ENCODE results near the gene ERFL.
"Not testable (repeated sequence)": the region's sequence is repeated elsewhere in the genome, so short reads cannot be mapped to it uniquely, and the experiment has no call there.

The ERFL gene

DNA sequence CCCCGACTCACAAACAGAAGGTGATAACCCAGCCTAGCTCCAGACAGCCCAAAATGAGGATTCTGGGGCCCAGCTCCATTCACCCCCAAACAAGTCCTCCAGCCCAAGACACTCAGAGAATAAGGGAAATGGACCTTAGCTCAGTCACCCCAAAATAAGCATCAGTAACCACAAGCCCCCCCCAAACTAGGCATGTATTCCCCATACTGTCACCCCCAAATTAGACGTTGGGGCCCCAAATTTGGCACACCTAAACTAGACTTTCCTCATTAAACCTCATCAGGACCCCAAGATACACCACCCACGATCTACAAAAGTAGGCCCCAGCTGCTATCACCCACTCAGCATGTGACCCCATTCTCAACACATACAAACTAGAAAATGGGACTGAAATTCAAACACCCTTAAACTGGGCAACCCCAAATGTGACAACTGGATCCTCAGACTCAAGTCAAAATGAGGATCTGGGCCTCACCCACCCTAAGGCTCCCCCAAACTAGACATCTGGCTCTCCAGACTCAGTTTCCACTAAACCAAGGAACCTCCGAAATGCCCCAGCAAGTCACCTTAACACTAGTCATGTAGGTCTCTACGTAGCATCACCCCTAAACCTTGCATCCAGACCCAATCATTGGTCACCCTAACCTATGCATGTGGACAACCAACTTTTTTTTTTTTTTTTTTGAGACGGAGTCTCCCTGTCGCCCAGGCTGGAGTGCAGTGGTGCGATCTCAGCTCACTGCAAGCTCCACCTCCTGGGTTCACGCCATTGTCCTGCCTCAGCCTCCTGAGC lies 13.4 kb upstream of the ERFL start:
- no peak for DNase-seq

DNA sequence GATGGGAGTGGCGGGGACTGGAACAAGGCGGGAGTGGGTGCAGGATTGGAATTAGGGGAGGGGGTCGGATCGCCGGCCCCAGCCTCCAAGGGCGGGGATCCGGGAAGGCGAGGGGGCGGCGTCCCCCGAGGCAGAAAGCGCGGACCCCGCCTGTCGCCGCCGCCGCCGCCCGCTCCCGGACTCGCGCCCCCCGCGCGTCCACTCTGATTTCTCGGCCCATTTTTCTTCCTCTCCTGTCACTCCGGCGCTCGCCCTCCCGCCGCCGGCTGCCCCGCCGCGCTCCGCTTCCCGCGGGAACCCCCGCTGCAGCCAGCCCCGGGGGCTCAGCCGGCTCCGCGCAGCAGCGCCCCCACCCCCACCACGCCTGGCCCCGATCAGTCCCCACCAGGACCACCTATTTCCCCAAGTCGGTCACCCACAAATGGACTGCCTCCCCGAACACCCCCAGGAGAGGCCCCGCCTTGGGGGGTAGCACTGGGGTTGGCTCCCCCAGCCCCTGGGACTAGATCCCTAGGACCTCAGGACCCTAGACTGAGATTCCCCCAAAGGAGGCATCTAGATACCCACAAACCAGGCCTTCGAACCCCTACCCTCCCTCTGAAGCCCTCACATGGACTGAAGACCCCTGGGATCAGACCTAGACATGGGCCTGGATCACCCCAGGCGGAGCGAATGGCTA lies 12.6 kb upstream of the ERFL start:
- DNase-seq = no peak

DNA sequence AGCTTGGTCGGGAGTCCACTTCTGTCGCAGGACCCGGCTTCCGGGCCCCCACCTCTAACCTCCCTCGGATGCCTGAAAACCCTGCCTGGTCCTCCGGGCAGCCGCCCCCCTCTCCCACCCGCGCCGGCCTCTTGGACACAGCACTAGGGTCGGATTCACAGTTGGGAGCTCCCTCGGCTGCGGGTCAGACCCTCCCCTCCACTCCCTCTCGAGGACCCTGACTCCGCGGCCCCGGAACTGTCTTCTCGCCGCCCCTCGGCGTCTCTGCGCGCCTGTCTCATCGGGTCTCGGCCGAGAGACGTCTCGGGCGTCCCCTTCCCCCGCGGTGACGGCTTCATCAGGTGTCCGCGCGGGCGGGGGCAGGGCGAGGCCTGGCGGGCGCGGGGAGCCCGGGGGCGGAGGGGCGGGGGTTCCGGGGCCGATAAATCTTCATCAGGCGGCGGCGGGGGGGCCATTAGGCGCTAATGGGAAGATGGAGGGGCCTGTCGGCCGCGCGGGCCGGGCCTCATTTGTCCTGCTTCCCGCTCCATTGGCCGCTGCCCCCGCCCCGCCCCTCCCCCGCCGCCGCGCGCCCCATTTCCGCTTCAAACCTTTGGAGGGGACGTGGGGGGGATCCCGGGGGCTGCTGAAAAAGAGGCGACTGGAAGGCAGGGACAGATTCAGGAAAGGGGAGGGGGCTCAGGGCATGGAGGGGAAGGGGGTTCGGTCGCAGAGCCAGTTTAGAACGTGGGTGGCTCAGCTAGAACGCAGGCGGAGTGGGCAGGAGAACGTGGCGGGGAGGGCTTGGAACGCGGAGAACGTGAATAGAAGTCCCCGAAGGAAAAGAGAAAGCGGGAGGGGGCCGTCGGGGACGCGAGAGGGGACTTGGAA lies 11.8 kb upstream of the ERFL start:
- DNase-seq = peak; percentile 59

DNA sequence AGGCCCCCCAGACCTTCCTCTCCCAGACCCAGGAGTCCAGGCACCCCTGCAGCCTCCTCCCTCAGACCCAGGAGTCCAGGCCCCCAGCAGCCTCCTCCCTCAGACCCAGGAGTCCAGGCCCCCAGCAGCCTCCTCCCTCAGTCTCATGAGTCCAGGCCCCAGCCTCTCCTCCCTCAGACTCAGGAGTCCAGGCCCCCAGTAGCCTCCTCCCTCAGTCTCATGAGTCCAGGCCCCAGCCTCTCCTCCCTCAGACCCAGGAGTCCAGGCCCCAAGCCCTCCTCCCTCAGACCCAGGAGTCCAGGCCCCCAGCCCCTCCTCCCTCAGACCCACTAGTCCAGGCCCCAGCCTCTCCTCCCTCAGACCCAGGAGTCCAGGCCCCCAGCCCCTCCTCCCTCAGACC lies 11.0 kb upstream of the ERFL start:
- DNase-seq = not testable (repeated sequence)

DNA sequence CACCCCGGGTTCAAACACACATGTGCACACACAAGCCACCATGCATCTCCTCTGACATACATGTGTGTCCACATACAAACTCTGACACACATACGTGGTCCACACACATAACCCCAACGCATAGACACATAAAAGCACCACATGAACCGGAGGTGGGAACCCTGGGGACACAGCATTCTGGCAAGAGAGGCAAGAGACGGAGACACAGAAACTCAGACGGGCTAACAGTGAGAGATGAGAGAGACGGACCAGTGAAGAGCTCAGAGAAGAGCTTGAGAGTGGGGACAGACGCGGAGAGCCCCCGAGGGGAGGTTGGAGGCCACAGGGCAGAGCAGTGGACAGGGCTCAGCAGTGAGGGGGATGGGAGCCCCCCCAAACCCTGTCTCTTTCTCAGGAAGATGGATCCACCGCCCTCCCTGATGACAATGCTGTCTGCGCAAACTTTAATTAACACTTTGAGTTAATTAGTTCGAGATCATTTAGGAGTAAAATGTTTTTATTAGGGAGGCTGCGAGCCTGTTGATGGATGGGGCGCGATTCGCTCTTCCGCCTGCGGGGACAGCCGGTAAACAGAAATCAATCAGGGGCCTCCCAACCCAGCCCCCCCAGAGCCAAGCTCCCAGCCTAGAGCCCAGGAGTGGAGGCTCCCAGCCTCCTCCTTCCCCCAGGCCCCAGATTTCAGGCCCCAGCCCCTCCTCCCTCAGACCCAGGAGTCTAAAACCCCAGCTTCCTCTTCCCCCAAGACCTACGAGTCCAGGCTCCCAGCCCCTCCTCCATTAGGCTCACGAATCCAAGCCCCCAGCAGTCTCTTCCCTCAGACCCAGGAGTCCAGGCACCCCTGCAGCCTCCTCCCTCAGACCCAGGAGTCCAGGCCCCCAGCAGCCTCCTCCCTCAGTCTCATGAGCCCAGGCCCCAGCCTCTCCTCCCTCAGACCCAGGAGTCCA lies 9.5 kb upstream of the ERFL start:
- DNase-seq = no peak

DNA sequence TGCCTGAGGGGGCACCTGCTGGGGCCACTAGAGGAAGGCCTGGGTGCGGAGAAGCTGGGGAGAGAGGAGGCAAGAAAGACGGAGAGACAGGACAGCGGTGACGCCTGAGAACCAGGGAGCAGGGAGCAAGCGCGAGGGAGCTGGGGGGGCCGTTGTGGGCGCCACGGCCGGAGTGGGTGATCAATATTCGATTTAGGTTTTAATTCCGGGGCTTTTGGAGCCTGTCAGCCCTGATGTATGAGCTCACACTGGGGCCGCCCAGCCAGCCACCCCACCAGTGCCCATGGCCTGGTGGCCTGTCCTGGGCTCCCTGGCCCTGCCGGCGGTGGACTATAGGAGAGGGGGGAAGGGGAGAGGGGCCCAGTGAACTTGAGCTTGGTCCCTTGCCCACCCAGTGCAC lies 8.7 kb upstream of the ERFL start:
- DNase-seq = no peak

DNA sequence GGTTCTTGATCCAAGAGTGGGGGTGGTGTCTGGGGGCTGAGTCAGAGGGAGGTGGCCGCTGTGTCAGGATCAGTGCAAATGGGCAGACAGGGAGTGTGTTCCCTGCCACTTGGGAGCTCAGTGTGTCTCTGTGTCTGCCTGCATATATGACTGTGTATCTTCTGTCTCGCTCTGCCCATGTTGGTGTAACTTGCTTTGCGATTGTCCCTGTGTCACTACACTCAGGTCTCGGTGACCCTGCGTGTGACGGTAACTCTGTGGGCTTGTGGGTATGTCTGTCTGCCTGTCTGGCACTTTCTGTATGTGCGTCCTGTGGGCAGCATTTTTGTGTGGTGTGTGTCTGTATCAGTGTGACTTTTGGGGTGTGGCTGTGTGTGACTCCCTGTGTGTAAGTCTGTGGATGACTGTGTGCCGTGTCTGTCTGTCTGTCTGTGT lies 8.2 kb upstream of the ERFL start:
- no peak for DNase-seq

DNA sequence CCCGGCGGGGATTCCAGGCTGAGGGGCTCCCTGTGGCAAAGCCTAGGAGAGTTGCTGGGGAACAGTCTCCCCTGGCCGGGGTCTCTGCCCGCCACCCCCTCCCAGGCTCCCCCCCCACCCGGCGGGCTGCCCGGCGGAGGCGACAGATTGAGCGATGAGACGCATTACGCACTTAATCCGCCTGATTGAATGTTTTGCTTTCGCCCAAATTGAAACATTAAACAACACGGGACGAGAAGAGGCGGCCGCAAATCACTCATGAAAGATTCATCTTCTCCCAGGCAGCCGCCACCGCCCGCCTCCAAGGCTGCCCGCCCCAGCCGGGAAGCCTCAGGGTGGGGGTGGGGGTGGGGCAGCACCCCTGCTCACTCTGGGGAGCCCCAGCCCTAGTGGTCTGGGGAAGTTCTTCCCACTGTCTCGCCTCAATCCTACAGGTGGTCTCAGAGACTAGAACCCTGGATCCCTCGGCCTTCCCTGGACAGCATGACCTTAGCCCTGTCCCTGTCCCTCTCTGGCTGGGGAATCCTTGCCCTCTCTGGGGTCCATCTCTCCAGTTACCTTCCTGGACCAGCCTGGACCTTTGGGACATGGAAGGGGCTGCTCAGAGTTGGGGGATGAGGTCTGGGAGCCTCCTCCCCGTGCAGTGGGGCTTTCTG lies 7.6 kb upstream of the ERFL start:
- DNase-seq = no peak

DNA sequence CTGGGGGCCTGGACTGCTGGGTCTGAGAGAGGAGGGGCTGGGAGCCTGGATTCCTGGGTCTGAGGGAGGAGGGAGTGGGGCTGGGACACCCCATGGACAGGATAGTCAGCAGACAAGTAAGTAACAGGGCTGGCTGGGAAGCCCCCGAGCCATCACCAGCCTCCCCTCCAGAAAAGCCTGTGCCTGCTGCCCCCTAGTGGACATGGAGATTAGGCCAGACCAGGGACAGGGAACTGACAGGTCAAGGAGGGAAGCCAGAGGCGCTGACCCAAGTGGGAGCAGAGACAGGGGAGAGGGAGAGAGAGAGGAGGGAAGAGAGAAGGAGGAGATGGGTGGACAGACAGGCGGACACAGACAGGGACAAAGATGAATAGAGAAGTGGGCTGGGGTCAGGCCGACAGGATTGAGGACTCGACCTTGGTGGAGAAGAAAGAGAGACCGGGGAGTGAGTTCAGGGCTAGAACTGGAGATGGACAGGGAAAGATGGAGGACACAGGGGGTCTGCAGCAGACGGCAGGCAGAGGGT lies 6.7 kb upstream of the ERFL start:
- peak; percentile 80 for DNase-seq

DNA sequence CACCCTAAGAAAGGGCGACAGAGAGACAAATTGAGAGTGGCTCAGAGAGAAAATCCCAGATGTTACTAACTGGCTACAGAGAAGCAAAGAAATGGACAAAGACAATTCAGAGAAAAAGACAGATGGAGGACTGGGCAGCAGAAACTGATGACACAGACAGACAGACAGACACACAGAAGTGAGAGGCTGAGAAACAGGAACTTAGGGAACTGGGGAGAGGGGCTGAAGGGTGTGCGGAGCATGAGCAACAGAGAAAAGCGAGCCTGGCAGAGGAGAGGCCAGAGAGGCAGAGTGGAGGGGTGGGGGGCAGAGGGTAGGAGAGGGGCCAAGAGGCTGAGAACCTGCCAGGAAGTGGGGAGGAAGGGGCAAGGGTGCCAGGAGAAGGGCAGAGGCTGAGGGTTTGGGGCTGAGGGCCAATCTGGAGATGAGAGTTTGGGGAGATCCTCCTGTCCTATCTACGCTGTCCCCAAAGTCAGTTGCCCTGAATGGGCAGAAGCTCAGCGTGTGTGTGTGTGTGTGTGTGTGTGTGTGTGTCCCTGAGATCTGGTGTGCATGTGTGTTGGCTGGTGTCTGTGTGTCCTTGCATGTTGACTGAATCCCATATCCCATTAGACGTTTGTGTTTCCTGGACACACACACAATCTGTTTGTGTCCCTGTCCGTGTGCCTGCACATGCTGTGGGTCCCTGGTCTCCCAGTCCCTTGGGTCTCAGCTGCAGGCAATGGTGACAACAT lies 5.6 kb upstream of the ERFL start:
- DNase-seq = no peak

DNA sequence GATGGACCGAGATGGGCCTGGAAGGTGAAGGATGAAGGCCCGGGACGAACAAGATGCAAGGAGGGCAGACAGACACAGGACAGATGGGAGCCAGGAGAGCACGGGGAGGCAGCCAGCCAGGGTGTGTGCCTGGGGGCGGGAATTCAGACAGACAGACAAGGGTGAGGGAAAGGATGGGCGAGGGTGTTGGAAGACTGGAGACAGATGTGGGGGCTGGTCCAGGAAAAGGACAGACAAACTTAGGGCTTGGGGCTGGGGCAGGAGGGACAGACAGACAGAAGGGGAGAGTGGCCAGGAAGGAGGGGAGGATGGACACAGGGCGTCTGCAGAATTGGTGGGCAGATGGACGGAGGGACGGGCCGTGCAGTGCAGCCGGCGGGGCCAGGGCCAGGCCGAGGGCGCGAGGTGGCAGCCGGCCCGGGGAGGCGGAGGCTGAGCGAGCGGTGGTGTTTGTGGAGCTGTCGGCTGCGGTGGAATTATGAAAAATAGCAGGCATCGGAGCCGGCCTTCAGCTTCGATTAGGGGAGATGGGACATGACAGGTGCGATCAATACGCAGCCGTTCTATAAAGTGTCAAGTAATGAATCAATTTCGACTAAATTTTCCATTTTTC lies 4.6 kb upstream of the ERFL start:
- no peak for DNase-seq

DNA sequence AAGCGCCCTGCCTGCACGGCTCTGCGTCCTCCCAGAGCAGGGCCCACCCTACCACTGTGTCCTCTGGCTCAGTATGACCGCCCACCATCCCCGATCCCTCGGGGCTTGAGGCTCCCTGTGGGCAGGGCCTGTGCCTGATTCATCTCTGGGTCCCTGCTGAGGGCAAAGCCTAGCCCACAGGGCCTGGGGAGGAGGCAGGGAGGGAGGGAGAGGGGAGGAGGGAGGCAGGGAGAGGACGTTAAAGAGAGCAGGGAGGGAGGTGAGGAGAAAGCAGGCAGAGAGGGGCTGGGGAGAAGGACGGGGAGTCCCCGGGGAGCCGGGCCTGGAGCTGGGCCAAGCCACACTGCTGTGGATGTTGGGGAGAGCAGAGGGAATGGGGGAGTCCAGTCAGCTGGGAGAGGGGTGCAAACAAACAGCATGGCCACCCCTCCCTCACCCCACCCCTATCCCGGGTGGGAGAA lies 4.0 kb upstream of the ERFL start:
- DNase-seq = no peak

DNA sequence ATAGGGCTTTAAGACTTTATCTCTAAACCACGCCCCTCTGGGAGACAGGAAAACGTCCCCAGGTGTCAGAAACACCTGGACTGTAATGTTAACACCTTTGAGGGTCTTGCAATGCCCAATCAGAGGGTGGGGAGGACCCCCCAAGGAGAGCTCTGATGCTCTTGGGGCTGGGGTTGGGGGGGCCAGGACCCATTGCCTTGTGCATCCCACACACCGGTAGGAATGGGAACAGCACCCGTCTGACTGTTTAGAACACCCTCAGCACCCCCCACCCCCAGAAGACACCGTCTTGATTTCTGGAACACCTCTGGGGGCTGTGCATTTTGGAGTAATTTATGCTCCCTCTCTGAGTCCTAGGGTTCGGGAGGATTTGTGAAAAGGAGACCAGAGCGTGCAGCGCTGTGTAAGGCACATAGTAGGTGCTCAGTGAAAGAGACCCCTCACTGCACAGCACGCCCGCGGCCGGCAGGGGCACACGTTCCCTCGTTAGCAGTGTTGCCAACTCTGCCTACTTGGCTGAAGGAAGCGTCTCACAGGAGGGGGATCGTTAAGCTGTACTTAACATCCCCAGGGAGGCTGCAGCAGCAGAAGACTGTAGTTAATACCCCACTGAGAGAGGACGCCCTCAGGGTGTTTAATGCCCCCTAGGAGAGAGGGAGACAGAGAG lies 2.8 kb upstream of the ERFL start:
- no peak for DNase-seq

DNA sequence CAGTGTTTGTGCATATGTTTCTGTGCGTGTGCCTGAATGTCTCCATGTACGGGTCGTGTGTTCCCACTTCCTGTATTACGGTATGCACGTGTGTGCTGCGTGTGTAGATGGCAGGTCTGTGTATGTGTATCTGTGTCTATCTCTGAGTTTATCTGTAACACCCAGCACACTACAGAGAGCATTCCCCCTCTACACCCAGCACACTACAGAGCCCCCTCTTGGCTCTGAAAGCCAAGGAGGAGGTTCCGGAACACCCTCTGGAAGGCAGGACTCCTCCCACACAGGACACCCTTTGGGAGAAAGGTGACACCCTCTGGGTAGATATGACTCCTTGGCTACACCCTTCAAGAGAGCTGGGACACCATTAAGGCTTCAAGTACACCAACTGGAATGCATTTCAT lies 2.1 kb upstream of the ERFL start:
- DNase-seq = no peak

DNA sequence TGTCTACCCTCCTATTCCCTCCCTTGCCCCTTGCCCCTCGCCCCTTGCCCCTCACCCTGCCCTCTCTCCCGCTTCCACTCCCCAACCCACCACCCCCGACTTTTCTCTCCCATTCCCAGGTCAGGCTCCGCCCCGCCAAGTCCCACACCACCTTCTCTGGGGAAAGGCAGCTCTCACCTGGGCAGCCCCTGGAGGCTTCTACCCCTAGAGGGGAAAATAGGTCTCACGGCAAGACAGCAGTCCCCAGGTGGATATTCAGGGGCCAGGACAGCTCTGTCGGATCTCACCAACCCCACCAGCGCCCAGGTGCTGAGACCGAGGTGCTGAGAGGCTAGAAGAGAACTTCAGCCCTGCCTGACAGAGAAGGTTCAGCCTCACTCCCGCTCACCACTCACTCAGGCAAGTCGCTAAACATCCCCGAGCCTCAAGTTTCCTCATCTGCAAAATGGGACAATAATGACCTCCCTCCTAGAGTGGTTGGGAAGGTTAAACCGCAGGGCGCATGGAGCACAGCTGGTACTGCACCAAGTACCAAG lies 1.4 kb upstream of the ERFL start:
- DNase-seq = no peak

DNA sequence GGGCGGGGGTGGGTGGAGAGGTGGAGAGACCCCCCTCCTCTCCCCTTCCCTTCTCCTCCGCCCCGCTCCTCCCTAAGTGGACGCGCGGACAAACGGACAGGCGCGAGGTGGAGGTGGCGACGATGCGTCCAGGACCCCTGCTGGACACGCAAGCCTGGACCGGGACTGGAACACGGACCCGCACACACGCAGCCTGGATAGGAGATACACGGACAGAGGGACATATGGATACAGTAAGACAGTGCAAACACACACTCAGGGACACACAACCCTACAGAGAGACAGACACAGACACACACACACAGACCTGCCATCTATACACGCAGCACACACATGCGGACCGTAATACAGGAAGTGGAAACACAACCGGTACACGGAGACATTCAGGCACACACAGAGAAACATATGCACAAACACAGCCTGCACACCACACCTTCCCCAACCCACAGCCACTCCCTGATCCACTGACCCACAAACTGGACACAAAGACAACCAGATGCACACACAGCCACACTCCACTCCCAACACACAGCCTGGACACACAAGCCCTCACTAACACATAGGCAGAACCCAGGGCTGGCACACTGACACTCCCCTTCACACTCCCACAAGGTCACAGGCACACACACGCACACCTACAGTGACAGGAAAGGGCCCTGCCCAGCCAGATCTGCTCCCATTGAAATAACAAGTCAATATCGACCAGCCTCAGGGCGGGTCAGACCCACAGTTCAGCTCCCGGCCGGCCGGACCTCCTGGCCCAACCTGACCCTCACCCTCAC lies 696 bp upstream of the ERFL start:
- DNase-seq = peak; percentile 53

DNA sequence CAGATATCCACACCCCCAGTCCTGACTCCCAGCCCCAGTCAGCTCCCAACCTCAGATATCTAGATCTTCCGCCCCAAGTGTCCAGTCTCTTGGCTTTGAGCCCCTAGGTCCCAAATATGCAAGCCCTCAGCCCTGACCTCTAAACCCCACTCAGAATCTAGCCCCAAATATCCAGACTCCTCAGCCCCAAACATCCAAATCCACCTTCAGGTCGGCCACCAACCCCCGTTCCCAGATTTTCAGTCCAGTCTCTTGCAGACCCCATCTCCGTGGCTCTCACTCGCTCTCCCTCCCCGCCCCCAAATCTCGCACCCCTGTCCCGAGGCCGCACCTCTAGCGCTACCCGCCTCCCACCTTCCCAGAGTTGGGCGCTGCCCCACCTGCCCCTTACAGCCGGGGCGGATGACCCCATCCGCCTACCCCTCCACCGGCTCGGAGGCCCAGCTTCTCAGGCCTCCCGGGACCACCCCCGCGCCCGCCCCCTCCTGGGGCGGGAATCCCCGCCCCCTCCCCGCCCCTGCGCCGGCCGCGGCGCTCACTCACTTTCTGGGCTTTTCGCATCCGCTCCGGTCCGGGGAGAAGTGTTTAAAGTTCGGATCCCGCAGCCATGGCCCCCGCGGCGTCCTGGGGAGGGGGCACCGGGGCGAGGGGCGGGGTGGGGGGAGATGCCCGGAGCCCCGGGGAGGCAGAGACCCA lies 604 bp downstream of the ERFL start:
- DNase-seq = peak; percentile 41

Data from stimulated activated CD4-positive, alpha-beta T cell treated with anti-CD3 and anti-CD28 coated beads, Interleukin-15, amount 100 ng/mL, for 24 hours (primary cell).